ENCODE measurements around the gene PADI2. TPM values are rescaled to one million over a fixed set of nuclear protein-coding genes. Genes with fewer than 3 reads are reported as not detected.
A peak's percentile ranks its signal among the peaks of the same experiment; 100 is the strongest.

PADI2 gene
- total RNA-seq, 2 donors from 2014 or later = 0.27 to 2.3 TPM

DNA sequence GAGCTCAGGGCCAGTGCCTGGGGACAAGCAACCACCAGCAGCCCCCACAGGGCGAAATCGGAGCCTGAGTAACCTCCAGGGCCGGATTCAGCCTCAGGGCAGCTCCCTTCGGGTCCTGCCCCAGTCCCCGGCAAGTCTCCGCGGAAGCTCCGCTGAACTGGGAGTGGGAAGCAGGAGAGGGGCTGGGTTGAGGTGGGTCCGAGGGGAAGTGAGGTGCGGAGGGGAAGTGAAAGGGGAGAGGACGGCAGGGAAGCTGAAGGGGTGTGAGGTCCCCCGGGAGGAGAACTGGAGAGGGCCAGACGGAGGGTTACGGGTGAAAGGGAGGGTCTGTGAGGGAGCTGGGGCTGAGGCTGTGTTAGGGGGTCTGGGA lies 560 bp downstream of the PADI2 start:
- peaks cover 11 to 14% of the 10 kb centered on the region in 2 donors for H3K4me1 ChIP-seq (ENCODE audit: control insufficient read depth in 1 of 2, low read depth in 2 of 2)
- ATAC-seq (ENCODE audit: insufficient number of reproducible peaks, low FRiP score, low read depth) (no peak), DNase-seq (ENCODE audit: low spot score) (no peak)
- peak overlapping the region; percentile 66 for H3K4me3 ChIP-seq
- no peak overlapping the region for H3K27ac ChIP-seq
- H3K9me3 ChIP-seq = no peaks in the 10 kb centered on the region
- peaks cover 5% of the 10 kb centered on the region for H3K27me3 ChIP-seq (replicated peaks; ENCODE audit: insufficient read depth)
- H3K36me3 ChIP-seq = no peaks in the 10 kb centered on the region
- TF ChIP-seq, protein P1, sequence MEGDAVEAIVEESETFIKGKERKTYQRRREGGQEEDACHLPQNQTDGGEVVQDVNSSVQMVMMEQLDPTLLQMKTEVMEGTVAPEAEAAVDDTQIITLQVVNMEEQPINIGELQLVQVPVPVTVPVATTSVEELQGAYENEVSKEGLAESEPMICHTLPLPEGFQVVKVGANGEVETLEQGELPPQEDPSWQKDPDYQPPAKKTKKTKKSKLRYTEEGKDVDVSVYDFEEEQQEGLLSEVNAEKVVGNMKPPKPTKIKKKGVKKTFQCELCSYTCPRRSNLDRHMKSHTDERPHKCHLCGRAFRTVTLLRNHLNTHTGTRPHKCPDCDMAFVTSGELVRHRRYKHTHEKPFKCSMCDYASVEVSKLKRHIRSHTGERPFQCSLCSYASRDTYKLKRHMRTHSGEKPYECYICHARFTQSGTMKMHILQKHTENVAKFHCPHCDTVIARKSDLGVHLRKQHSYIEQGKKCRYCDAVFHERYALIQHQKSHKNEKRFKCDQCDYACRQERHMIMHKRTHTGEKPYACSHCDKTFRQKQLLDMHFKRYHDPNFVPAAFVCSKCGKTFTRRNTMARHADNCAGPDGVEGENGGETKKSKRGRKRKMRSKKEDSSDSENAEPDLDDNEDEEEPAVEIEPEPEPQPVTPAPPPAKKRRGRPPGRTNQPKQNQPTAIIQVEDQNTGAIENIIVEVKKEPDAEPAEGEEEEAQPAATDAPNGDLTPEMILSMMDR (IDR thresholded peaks at IDR 0.05) = no peak

DNA sequence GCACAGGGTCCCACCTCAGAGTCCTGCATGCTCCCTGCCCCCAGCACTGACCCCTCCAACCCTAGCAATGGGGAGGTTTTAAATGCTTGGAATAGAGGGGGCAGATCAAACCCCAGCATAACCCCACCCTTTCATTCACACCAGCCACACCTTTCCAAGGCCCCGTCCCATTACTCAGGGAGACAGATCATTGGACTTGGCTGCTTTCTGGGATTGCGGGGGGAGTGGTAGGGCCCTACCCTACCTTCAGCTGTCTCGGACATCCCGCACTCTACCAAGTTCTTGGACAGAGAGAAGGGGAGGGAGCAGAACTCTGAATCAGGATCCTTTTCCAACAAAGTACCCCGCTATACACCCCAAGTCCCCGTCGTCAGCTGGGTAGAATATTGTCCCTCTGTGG lies 983 bp downstream of the PADI2 start:
- Histone ChIP-seq H3K9me3 (no peaks in the 10 kb centered on the region), H3K27me3 (replicated peaks; ENCODE audit: insufficient read depth) (peaks cover 5% of the 10 kb centered on the region), H3K36me3 (no peaks in the 10 kb centered on the region), H3K27ac (no peak overlapping the region), H3K4me3 (peak overlapping the region; percentile 66), H3K4me1 (ENCODE audit: control insufficient read depth in 1 of 2, low read depth in 2 of 2) (peaks cover 11 to 14% of the 10 kb centered on the region in 2 donors)
- TF ChIP-seq, protein P1 (IDR thresholded peaks at IDR 0.05) = no peak
- no peak for DNase-seq (ENCODE audit: low spot score)
- ATAC-seq (ENCODE audit: insufficient number of reproducible peaks, low FRiP score, low read depth) = no peak

GRCh38 chr1:17117451-17118265 lies 1.6 kb downstream of the PADI2 start:
- ATAC-seq (ENCODE audit: insufficient number of reproducible peaks, low FRiP score, low read depth) = no peak
- no peak for DNase-seq (ENCODE audit: low spot score)
- Histone ChIP-seq H3K4me1 (ENCODE audit: control insufficient read depth in 1 of 2, low read depth in 2 of 2) (peaks cover 11 to 14% of the 10 kb centered on the region in 2 donors), H3K27ac (no peak overlapping the region), H3K36me3 (no peaks in the 10 kb centered on the region), H3K9me3 (no peaks in the 10 kb centered on the region), H3K4me3 (no peak overlapping the region), H3K27me3 (replicated peaks; ENCODE audit: insufficient read depth) (peaks cover 5% of the 10 kb centered on the region)
- TF ChIP-seq, protein P1 (IDR thresholded peaks at IDR 0.05) = no peak

GRCh38 chr1:17116643-17117042 lies 2.6 kb downstream of the PADI2 start:
- TF ChIP-seq, protein P1 (IDR thresholded peaks at IDR 0.05) = no peak
- Histone ChIP-seq H3K4me3 (no peak overlapping the region), H3K27me3 (replicated peaks; ENCODE audit: insufficient read depth) (peaks cover 5% of the 10 kb centered on the region), H3K4me1 (ENCODE audit: control insufficient read depth in 1 of 2, low read depth in 2 of 2) (peaks cover 11 to 14% of the 10 kb centered on the region in 2 donors), H3K36me3 (no peaks in the 10 kb centered on the region), H3K27ac (no peak overlapping the region), H3K9me3 (no peaks in the 10 kb centered on the region)
- ATAC-seq (ENCODE audit: insufficient number of reproducible peaks, low FRiP score, low read depth) = no peak
- no peak for DNase-seq (ENCODE audit: low spot score)

- H3K4me1 ChIP-seq (ENCODE audit: control insufficient read depth in 1 of 2, low read depth in 2 of 2) = peaks cover 5 to 7% of the 10 kb centered on the region in 2 donors
- ATAC-seq (ENCODE audit: insufficient number of reproducible peaks, low FRiP score, low read depth) (no peak), DNase-seq (ENCODE audit: low spot score) (no peak)
- H3K4me3 ChIP-seq = no peak overlapping the region
- H3K36me3 ChIP-seq = no peaks in the 10 kb centered on the region
- no peaks in the 10 kb centered on the region for H3K9me3 ChIP-seq
- TF ChIP-seq, protein P1 (IDR thresholded peaks at IDR 0.05) = no peak
- H3K27me3 ChIP-seq (replicated peaks; ENCODE audit: insufficient read depth) = peaks cover 5% of the 10 kb centered on the region
- no peak overlapping the region for H3K27ac ChIP-seq
Measured at GRCh38 chr1:17113963-17114362, 5.3 kb downstream of the PADI2 start.
